ENCODE measurements around the gene IFNAR1.
A peak's percentile ranks its signal among the peaks of the same experiment; 100 is the strongest.

The IFNAR1 gene

DNA sequence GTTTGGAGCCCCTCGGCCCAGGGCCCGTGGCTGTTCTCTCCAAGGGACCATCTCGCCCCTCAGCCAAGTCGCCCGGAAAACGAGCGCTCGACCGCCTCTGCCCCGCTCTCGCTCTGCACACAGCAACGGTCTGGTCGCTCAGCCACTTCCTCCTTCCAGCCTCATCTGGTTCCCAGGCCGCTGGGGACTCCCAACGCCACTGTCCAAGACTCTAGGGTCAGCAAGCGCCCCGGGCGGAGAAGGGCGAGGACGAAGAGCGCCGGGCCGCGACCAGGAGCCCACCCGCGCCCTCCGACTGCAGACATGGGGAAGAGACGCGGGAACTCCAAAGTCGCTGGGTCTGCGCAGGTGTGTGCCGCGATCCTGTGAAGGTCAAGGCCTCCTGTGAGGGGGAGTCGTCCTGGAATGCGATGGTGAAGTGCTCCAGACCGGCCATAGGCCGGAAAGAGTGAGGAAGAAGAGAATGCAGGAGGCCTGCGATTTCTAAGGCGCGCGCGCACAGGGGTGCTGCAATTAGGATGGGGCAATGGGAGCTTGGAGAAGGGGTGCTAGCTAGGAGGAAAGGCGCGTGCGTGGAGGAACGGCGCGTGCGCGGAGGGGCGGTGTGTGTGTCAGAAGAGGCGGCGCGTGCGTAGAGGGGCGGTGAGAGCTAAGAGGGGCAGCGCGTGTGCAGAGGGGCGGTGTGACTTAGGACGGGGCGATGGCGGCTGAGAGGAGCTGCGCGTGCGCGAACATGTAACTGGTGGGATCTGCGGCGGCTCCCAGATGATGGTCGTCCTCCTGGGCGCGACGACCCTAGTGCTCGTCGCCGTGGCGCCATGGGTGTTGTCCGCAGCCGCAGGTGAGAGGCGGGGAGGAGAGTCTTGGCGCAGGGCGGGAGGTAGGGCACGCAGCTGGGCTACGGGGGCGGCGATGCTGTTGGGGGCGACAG, at the start of gene IFNAR1:
Gene IFNAR1, plus strand, starts transcription at position 680 of the 931 bp plus-strand sequence. Its CDS starts 86 bp downstream, at position 766.
- peak; percentile 98 for DNase-seq (ENCODE audit: low spot score)

DNA sequence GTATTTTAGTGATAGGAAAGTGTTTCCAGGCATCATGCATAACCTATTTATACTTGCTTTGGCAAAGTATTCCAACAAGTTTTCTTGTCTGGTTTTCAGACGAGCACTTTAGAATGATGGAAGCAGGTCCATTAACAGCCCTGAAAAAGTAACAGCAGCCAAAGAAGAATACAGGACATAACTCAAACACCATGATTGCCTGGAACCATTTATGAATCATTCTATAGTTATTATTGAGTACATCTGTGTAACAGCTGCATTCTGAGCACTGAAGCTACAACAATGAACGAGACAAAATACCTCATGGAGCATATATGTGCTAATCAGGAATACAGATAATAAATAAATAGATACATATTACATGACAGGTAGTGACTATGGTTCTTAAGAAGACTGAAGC, 46.0 kb upstream of the IFNAR1 start:
- DNase-seq (ENCODE audit: low spot score), result no peak

DNA sequence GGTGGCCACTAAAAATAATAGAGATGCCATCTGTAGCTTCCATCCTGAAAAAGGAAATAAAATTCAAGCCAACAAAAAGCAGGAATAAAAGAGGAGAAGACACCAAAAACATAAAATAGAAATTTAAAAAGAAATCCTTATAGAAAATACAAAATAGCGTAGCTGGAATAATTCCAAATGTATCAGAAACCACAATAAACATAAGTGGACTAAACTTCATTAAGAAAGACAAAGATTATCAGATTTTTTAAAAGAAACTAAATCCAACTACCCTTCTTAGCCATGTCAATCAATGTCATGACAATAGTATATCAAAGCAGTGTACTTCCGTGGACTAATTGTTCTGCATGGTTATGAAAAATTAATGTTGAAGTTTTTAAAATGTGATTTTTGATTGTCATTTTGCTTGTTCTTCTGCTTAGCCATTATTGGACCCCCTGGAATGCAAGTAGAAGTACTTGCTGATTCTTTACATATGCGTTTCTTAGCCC, 45.4 kb upstream of the IFNAR1 start:
- DNase-seq (ENCODE audit: low spot score), result no peak

DNA sequence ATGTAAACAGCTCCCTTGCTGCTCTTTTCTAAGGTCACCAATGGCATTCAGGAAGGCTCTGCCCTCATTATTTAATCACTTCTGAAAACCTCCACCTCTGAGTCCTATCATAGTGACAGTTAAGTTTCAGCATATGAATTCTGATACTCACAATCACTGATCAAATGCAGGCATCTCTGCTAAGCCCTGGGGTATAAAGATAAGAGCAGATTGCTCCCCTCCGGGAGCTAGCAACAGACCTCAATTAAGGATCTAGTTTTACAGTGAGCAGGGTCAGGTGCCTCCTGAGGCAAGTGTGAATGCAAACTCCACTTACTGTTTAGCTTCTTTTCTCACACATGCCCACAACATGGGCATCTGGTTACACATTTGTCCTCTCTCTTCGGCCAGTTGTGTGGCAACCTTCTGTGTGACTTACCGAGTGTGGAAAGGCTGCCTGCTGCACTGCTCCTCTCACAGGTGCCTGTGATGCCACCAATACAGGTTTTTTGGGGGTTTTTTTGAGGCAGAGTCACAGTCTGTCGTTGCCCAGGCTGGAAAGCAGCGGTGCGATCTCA, 43.6 kb upstream of the IFNAR1 start:
- DNase-seq (ENCODE audit: low spot score), result no peak

DNA sequence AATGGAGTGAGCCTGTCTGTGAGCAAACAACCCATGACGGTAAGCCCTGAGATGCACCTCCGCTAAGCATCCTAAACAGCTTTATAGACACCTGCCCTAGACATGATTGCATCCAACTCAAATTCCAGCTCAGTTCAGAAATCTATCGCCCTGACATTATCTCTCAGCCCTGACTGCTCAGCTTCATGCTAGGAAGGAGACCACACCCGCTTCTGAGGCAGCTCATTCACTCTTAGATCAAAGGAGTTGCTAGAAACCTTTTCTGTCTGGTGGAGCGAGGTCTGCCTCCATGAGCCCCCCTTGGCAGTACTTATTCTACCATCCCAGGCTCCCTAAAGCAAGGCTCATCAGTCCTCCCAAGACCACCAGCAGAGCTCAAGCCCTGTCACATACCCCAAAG, 41.6 kb upstream of the IFNAR1 start:
- DNase-seq (ENCODE audit: low spot score), result no peak

DNA sequence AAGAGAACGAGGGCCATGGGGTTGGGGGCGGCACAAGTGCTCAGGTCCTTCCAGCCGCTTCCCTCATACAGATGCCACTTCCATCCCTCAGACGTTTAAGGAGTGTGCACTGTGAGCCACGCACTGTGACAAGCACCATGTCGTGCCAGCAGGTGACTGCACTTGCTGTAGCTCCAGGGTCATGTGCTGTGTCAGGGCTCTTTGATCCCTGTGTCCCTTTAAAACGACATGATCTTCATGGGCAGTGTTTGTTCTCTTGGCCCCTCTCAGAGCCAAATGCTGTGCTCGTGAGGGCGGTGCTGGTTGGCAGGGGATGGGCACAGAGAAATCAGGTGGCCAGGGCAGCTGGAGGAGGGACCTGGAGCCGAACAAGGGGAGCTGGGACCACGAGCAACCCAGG, 38.7 kb upstream of the IFNAR1 start:
- no peak for DNase-seq (ENCODE audit: low spot score)

DNA sequence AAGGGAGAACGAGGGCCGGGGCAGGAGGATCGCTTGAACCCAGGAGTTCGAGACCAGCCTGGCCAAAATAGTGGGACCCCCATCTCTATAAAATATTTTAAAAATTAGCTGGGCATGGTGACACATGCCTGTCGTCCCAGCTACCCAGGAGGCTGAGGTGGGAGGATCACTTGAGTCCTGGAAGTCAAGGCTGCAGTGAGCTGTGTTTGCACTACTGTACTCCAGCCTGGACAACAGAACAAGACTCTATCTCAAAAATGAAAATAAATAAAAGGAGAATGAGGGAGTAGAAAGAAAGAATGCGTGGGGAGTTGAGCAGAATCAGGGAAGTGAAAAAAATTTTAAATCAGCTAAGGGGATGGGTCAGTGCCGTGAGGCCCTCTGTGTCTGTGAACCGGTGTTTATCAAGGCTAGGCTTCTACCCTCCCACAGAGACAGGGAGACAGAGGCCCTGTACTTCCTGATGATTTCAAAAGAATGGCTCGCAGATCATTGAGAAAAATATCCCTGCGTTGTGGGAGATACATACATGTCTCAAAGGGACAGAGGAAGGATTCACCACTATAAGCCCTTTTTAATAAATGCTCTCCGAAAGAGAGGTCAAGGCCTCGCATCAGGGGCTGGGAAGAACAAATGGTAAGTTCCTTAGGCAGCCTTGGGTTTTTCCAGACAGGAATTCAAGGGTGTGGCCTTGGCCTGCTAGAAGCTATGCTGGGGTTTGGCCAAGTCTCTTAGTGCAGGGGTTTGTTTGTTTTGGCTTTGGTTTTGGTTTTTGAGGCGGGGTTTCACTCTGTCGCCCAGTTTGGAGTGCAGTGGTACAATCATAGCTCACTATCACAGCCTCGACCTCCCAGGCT, 37.9 kb upstream of the IFNAR1 start:
- no peak for DNase-seq (ENCODE audit: low spot score)

DNA sequence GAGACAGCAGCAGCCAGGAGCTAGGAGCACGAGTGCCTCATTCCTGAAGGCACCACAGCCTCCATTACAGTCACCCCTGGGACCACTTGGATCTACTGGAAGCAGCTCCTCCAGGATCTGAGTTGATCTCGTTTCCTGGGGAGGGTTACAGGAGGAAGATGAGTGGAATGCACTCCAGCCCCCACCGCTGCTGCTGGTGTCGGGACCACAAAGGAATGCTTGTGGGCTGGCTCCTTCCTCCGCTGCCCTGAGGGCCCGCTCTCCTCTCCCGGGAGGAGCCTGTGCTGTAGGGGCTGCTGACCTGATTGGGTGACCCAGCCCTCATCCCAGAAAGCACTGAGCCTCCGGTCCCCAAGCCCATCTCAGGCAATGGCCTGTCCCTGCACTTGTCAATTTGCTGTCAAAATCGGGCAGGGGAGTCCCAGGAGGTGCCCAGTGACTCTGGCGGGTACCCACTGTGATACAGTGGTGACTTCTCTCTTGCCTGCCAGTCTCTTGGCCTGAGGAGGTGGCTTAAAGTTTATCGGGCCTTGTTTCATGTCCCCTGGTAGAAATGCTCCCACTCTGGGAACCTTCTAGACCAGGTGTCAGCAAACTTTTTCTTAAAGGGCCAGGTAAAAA, 35.5 kb upstream of the IFNAR1 start:
- DNase-seq (ENCODE audit: low spot score), result no peak

DNA sequence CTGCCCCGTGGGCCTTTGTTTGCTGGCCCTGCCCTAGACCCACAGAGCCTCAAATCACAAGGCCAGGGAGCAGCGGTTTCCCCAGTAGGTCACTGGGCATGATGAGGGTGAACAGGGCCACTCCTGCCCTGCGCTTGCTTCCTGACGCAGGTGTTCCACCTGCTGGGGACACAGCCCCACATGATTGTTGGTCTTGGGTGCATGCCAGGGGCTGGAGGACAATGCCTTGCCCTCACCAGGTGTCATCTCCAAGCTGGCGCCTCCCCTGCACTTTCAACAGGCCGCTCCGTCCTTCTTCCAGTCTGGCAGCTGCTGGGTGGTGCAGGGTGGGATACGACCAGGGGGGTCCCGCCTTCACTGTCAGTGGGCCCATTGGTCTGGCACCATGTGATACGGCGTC, 34.3 kb upstream of the IFNAR1 start:
- DNase-seq (ENCODE audit: low spot score), result no peak

DNA sequence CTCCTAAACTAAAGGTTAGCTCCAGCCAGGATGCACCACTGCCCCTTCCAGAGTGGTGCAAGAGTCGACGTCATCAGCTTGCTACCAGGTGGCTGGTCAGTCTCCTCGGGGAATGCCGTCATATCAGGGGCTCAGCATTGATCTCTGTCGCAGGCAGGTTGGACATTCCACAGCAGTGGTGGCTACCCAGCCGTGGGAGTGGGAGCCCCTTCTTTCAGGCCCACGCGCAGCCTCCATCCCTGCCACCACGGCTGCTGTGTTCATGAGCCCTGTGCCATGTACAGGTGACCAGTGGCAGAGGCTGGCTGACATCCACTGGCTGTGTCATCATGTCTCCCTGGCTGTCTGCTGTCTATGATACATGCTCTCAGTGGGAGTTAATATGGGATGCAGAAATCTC, 33.1 kb upstream of the IFNAR1 start:
- no peak for DNase-seq (ENCODE audit: low spot score)

DNA sequence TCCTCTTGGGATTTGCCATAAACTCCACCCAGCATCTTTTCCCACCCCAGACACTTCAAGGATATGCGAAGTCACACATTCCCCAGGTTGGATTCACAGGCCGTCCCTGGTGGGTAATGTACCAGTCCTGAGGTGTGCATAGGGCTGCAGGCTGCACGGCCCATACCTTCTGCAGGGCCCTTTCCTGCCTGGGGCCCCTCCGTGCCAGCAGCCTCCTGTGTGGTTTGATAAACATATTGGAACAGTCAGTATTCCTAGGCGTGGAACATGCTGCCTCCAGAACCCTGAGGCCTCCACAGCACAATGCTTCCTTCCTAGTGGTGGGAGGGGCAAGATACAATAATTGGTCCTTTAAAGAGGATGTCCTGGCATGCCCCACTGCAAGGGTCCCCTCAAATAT, 32.0 kb upstream of the IFNAR1 start:
- no peak for DNase-seq (ENCODE audit: low spot score)

DNA sequence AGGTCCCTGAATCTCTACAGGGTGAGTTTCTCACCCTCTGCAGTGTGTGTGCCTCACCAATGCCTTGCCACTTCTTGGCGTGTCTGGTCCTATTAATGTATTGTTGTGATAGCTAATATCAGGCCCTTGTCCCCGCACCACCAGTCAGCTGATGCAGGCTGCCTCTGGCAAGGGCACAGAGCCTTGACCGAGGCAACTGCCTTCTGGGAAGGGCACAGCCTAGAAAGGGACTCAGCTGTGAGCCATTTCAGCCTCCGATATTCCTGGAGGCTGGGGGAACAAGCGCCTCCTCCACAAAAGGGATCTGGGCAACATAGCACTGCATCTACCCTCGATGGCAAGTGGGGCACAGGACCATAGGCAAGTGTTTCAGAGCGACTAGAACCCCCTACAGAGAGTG, 31.6 kb upstream of the IFNAR1 start:
- DNase-seq (ENCODE audit: low spot score), result no peak

DNA sequence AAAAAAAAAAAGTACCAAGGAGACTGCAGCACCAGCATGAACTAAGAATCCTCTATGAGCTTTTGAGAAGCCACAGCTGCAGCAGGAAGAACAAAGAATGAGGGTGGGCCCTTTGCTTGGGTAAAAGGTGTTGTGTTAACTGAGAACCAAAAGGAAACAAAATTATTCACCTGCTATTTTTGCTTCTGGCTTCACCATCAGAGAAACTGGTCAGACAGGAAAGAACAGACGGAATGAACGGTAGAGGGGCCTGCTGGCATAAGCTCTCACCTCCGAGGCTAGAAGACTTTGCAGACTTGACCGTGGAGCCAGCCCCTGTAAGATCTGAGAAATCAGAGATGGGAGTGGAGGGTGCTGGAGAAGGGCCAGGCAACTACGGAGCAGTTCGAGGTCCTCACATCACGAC, 31.0 kb upstream of the IFNAR1 start:
- DNase-seq (ENCODE audit: low spot score), result no peak

DNA sequence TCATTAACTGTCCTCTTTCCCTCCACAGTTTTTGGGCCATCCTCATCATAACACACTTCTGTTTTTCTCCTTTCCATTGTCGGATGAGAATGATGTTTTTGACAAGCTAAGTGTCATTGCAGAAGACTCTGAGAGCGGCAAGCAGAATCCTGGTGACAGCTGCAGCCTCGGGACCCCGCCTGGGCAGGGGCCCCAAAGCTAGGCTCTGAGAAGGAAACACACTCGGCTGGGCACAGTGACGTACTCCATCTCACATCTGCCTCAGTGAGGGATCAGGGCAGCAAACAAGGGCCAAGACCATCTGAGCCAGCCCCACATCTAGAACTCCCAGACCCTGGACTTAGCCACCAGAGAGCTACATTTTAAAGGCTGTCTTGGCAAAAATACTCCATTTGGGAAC, 28.6 kb upstream of the IFNAR1 start:
- peak; percentile 47 for DNase-seq (ENCODE audit: low spot score)

DNA sequence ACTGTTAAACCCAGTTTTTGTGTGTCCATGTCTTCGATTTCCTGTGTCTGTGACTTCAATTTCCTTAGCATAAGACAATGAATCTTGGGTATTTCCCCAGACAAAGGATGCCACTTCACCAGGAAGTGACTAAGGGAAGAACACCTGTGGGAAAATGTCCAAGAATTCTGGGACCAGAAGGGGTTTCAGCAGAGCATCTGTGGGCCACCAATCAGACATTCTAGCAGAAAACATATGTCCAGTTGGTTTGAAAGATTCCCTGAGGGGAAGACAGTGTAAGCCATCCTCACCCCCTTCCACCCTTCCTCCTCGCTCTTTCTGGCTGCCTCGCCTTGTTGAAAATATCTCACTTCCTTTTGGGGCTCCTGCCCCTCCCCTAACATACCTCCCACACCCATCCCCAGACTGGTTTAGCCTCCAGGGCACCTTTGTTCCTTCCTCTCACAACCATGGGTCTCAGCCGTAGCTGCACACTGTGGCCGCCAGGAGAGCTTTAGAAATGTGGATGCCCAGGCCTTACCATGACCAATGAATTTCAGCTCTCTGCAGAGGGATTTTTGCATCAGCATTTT, 25.5 kb upstream of the IFNAR1 start:
- peak; percentile 58 for DNase-seq (ENCODE audit: low spot score)

DNA sequence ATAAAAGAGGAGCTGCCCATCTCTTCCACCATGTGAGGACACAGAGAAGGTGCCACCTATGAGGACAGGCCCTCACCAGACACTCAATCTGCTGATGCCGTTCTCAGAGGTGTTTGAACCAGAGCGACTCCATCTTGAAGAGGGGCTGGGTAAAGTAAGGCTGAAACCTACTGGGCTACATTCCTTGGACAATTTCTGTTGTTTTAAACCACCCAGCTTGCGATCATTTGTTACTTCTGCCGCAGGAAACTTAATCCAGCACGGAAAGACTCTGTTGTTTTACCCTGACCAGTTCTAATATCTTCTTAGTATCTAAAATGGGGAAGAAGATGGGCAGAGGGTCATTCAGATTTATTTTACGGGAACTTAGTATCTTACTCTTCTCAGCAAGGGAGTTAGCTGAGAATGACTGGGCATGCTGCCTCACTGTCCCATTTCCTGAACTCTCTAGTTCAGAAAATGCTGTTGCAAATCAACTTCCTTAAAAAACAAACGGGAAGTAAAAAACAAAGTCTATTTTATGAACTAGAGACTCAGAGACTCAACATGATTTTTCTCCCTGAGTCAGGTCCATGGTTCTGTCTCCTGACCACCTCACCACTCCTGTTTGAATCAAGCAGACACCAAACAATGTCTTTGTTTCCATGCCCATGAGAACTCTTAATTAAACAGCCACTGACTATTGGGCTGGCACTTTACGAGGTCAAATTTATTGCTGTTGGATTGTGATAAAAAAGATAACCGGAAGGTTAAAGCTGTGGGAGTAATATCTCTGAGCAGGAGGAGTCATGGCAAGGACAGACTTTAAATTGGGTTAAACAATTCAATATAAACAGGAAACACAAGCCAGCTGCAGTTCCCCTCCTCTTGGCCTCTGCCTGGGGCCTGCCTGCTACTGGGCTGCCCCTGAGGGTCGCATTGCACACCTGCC, 23.8 kb upstream of the IFNAR1 start:
- DNase-seq (ENCODE audit: low spot score), result peak; percentile 14

DNA sequence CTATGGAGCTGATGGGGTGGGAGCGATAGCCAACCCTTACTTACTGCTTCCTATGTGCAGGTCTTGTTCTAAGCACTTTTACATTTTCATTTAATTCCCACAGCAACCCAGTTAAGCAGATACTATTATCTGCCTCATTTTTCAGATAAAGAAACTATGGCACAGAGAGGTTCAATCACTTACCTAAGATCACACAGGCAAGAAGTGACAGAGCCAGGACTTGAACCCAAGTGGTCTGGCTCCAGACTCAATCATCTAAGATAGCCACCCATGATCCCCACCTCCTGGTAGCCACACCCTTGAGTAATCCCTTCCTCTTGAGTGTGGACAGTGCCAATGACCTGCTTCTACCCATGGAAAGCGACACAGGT, 23.2 kb upstream of the IFNAR1 start:
- no peak for DNase-seq (ENCODE audit: low spot score)

DNA sequence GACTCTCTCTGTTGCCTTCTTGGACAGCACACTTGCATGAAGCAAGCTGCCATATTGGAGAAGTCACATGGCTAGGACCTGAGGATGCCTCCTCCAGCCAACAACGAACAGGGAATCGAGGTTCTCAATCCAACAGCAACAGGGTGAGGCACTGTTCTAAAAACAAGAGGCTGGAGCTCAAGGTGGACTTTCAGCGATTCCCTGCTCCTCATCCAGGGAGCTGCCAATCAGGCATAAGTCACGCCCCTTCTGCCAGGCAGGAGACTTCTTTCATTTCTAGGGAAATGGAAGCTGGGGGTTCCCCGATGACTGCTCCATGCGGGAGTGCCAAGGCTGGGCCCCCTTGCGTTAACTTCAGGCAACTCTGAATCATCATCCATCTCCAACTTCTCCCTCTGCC, 22.7 kb upstream of the IFNAR1 start:
- DNase-seq (ENCODE audit: low spot score), result no peak

DNA sequence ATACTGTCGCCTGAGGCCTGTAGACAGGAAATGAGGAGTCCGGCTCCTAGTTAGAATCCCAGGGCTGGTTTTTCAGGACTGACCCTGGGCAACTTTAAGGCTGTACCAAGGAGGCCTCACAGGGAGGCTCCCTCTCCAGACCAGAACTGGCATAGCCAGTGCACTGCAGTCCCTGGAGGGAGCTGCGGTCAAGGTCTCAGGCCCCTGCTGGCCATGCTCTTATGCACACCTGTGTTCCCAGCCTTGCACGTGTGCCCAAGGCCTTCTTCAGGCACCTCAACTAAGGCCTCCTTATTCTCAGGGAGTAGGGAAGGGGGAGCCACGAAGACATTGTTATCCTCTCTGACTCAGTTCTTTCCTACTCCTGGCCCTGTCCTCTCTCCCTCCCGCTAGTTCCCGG, 22.0 kb upstream of the IFNAR1 start:
- no peak for DNase-seq (ENCODE audit: low spot score)

DNA sequence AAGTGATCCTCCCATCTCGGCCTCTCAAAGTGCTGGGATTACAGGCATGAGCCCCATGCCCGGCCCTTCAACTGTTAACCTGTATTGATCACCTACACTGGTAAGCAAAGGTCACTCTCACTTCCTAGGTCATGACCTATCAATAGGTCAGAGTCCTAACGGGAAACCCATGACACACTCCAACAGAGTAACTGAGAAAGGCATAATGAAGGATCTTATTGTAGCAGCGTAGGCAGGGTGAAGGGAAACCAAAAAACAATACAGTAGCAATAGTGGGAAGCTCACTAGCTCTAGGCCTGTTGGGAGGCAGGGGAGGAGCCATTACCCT, 19.5 kb upstream of the IFNAR1 start:
- DNase-seq (ENCODE audit: low spot score), result no peak

DNA sequence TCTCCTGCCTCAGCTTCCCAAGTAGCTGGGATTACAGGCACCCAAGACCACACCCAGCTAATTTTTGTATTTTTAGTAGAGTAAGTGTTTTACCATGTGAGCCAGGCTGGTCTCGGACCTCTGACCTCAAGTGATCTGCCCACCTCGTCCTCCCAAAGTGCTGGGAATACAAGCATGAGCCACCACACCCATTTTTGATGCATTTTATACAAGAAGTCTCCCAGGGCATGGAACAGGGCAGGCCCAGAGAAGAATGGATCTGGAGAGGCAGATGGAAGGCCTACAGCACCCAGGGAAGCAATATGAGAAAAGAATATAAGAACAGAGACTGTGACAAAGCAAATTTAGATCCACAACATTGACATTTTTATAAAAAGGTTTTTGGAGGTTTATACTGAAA, 18.8 kb upstream of the IFNAR1 start:
- no peak for DNase-seq (ENCODE audit: low spot score)
